Mucosa of descending colon (tissue), 3 donors: ENCODE results near the gene OR10H5. TPM values are rescaled to one million over a fixed set of nuclear protein-coding genes. Genes with fewer than 3 reads are reported as not detected.
A peak's percentile ranks its signal among the peaks of the same experiment; 100 is the strongest.
"Not testable (repeated sequence)": the region's sequence is repeated elsewhere in the genome, so short reads cannot be mapped to it uniquely, and the experiment has no call there.

Source experiments
- ATAC-seq: fragments of 200-7000 bp; cut with Tn5 transposase; one replicate; pipeline ENCODE4 v1.9.1; 2020; ENCODE audit warnings: mild to moderate bottlenecking, moderate library complexity
- DNase-seq, 3 donors: peaks; one replicate each; pipeline ENCODE4 v3.0.0-alpha.2; 2020
- H3K36me3 ChIP-seq: fragments of 200-600 bp; one replicate; pipeline ENCODE4 v1.8.0; 2021; ENCODE audit warnings: low read depth, mild to moderate bottlenecking
- H3K4me1 ChIP-seq: fragments of 200-600 bp; one replicate; pipeline ENCODE4 v1.8.0; 2021; ENCODE audit warnings: low read depth, mild to moderate bottlenecking
- H3K4me3 ChIP-seq: fragments of 200-600 bp; one replicate; pipeline ENCODE4 v1.8.0; 2021; ENCODE audit warnings: mild to moderate bottlenecking
- H3K9me3 ChIP-seq: fragments of 200-600 bp; one replicate; pipeline ENCODE4 v1.8.0; 2021; ENCODE audit warnings: mild to moderate bottlenecking
- intact Hi-C, 2 donors: fragments of 100-400 bp; cut with DNase I in 1 of 2; cut with micrococcal nuclease in 1 of 2; formaldehyde crosslinking; loops; one replicate each; pipeline versions ENCODE4 v1.11.0 to v1.11.1; 2022; cut with DNase I, micrococcal nuclease
- total RNA-seq, 3 donors: library from RNA; stranded (reverse); fragmentation: NEBNext Ultra II Directional in 2 of 3; extraction: Animal tissue kit (Norgen Biotek cat#: 25700) in 2 of 3; gene quantifications; one replicate each; pipeline versions ENCODE4 v1.2.1 to v1.2.4, GENCODE V29; 2021 to 2023
- TF ChIP-seq, protein P1 (sequence below): fragments of 200-600 bp; IDR thresholded peaks from one replicate; pipeline ENCODE4 v1.8.0; 2022; ENCODE audit warnings: antibody characterized with exemption, mild to moderate bottlenecking
- donor health status: DM: no; HTN: no; CAD: no; lungs with moderate emphysema.
- donor health status: DM: no; HTN: no; CAD: no.
- donor health status: DM: no; HTN: yes; CAD: no.

Gene OR10H5
- total RNA-seq, 3 donors from 2014 or later = not detected

DNA sequence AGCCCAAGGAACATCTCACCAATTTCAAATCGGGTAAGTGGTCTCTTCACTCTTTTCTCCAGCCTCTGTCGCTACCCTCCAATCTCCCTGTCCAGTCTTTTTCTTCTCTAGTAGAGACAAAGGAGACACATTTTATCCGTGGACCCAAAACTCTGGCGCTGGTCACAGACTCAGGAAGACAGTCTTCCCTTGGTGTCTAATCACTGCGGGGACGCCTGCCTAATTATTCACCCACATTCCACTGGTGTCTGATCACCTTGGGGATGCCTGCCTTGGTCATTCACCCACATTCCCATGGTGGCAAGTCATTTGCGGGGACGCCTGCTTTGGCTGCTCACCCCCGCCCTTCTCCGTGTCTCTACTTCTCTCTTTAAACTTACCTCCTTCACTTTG is 41.8 kb downstream of the OR10H5 start:
- Histone ChIP-seq H3K36me3 (no peaks in the 10 kb centered on the region), H3K4me1 (no peaks in the 10 kb centered on the region), H3K4me3 (no peak overlapping the region), H3K9me3 (no peaks in the 10 kb centered on the region)
- intact Hi-C loops = no loop called here
- TF ChIP-seq, protein P1, sequence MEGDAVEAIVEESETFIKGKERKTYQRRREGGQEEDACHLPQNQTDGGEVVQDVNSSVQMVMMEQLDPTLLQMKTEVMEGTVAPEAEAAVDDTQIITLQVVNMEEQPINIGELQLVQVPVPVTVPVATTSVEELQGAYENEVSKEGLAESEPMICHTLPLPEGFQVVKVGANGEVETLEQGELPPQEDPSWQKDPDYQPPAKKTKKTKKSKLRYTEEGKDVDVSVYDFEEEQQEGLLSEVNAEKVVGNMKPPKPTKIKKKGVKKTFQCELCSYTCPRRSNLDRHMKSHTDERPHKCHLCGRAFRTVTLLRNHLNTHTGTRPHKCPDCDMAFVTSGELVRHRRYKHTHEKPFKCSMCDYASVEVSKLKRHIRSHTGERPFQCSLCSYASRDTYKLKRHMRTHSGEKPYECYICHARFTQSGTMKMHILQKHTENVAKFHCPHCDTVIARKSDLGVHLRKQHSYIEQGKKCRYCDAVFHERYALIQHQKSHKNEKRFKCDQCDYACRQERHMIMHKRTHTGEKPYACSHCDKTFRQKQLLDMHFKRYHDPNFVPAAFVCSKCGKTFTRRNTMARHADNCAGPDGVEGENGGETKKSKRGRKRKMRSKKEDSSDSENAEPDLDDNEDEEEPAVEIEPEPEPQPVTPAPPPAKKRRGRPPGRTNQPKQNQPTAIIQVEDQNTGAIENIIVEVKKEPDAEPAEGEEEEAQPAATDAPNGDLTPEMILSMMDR = no peak
- no peak for DNase-seq
- ATAC-seq = no peak

DNA sequence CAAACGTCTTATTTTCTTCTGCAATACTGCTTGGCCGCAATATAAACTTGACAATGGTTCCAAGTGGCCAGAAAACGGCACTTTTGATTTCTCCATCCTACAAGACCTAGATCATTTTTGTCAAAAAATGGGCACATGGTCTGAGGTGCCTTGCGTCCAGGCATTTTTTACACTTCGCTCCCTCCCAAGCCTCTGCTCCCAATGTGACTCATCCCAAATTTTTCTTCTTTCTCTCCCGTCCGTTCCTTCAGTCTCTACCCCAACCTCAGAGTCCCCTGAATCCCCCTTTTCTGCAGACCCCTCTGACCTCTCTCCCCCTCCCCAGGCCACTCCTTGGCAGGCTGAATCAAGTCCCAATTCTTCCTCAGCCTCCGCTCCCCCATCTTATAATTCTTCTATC is 42.3 kb downstream of the OR10H5 start:
- no peaks in the 10 kb centered on the region for H3K4me1 ChIP-seq
- H3K36me3 ChIP-seq = no peaks in the 10 kb centered on the region
- intact Hi-C loops = no loop called here
- TF ChIP-seq, protein P1 = no peak
- DNase-seq (no peak), ATAC-seq (no peak)
- H3K4me3 ChIP-seq = no peak overlapping the region
- H3K9me3 ChIP-seq = no peaks in the 10 kb centered on the region

DNA sequence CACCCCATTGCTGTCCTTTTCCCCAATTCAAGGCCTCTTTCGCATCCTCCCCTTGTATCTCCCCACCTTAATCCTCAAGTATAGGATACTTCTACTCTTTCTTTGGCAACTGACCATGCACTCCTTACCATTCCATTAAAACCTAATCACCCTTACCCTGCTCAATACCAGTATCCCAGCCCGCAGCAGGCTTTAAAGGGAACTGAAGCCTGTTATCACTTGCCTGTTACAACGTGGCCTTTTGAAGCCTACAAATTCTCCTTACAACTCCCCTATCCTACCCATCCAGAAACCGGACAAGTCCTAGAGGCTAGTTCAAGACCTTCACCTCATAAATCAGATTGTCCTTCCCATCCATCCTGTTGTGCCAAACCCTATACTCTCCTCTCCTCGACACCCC is 44.2 kb downstream of the OR10H5 start:
- Histone ChIP-seq H3K4me3 (no peak overlapping the region), H3K36me3 (no peaks in the 10 kb centered on the region), H3K4me1 (peaks cover 6% of the 10 kb centered on the region), H3K9me3 (no peaks in the 10 kb centered on the region)
- ATAC-seq = no peak
- DNase-seq = no peak
- intact Hi-C loops = no loop called here
- TF ChIP-seq, protein P1 = no peak

DNA sequence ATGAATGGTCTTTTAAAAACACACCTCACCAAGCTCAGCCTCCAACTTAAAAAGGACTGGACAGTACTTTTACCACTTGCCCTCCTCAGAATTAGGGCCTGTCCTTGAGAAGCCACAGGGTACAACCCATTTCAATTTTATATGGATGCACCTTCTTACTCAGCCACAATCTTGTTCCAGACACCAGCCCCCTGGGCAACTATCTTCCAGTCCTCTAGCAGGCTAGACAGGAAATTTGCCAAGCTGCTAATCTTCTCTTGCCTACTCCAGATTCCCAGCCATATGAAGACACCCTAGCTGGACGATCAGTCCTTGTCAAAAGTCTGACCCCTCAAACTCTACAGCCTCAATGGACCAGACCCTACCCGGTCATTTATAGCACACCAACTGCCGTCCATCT is 46.8 kb downstream of the OR10H5 start:
- H3K36me3 ChIP-seq, DNase-seq, H3K4me1 ChIP-seq, intact Hi-C loops, H3K4me3 ChIP-seq, H3K9me3 ChIP-seq, ATAC-seq: not testable (repeated sequence)

DNA sequence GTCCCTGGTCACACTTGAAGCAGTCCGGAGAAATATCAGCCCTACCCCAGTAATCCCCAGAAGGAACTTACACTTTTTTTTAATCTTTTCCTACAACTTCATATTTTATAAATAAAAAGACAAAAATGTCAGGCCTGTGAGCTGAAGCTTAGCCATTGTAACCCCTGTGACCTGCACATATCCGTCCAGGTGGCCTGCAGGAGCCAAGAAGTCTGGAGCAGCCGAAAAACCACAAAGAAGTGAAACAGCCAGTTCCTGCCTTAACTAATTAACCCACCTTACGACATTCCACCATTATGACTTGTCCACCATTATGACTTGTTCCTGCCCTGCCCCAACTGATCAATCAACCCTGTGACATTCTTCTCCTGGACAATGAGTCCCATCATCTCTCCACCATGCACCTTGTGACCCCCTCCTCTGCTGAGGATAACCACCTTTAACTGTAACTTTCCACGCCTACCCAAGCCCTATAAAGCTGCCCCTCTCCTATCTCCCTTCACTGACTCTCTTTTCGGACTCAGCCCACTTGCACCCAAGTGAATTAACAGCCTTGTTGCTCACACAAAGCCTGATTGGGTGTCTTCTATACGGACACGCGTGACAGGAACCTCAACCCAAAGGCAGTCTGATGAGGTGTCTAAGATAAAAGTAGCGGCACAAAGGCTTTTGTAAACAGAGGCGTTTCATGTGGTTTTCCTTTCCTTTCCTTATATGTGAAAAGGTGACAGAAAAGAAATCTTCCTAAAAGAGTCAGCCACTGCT is 48.3 kb downstream of the OR10H5 start:
- H3K4me1 ChIP-seq, H3K9me3 ChIP-seq, H3K36me3 ChIP-seq: not testable (repeated sequence)
- intact Hi-C loops = loop anchor here in 1 of 2 donors (5.0 kb wide), 1 partner anchor 352 kb away; the partner anchor contains the start of gene FAM32A
- ATAC-seq (peak; percentile 32), DNase-seq (peak in 1 of 3 donors; percentile 43)
- H3K4me3 ChIP-seq = peak overlapping the region; percentile 83

DNA sequence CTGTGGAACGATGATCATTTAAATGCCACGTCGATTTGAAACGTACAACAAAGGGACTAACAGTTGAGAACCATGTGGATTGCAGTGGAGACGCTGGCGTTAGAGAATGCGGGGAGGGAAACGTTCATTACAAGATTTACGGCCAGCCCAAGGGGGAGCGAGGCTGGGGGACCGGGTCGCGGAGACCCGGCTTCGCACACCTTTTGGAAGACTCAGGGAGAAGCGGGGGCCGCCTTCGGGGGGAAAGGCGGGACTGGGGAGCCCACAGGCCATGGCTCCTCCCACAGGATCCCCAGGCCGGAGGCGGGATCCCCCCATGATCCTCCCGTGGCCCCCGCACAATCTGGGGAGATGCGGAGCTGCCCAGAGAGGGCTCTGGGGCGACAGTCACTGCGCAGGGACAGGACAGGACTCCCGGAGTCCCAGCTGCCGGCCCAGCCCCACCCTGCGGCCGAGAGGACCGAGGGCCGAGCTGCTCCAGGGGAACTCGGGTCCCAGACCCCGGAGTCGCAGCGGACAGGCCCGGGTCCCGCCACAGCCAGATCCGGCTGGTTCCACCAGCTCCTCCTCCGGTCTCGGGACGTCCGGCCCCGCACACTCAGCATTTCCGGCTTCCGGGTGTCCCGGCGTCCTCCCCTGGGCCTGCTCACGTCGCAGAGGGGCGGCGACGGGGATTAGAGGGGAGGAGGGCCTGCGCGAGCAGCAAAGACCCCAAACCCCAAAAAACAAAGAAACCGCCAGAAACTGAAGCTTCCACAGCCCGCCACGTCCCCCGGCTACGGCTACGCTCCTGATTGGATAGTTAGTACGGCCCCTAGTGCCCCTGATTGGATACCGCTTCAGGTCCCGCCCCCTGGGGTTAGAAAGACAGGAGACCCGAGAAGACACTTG is 49.1 kb downstream of the OR10H5 start:
- TF ChIP-seq, protein P1 = no peak
- H3K9me3 ChIP-seq = no peaks in the 10 kb centered on the region
- DNase-seq (peak; percentile 95 to 99 (median 98)), ATAC-seq (peak; percentile 97)
- peaks cover 9% of the 10 kb centered on the region for H3K4me1 ChIP-seq
- peak overlapping the region; percentile 83 for H3K4me3 ChIP-seq
- no peaks in the 10 kb centered on the region for H3K36me3 ChIP-seq
- intact Hi-C loops = loop anchor here in 1 of 2 donors (5.0 kb wide), 1 partner anchor 351 kb away; the partner anchor contains the start of gene FAM32A
